Measurements from ENCODE around the gene EHD1. TPM values are rescaled to one million over a fixed set of nuclear protein-coding genes. Genes with fewer than 3 reads are reported as not detected.

The EHD1 gene
- total RNA-seq, 1 donor from 2014 or later, result 19.8 TPM

DNA sequence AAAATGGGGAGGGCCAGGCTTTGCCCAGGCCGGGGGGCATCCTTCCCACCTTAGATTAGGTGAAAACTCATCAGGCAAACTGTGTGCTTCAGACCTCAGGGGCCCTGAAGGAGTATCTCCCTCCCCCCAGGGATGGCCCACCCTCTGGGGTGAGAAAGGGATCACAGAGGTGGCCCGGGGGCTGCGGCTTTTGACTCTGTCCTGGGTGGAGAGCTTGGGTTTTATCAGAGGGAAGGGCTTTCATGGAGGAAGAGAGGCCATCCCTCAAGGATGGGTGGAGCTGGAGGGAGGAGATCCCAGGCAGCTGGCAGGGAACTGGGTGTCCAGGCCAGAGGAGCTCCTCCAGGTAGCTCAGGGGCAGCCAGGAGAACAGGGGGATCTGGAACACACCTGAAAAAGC is 43.0 kb upstream of the EHD1 start:
- Histone ChIP-seq H3K4me3 (no peak overlapping the region), H3K9ac (no peak overlapping the region), H3K79me2 (ENCODE audit: low read depth) (peaks cover 5% of the 10 kb centered on the region), H3K27me3 (peaks cover 7% of the 10 kb centered on the region), H3K27ac (no peak overlapping the region), H3K4me1 (peaks cover 8% of the 10 kb centered on the region), H3K4me2 (no peak overlapping the region), H2AFZ (replicated peaks) (no peak overlapping the region), H3K9me3 (ENCODE audit: low read depth) (no peaks in the 10 kb centered on the region), H3K36me3 (no peaks in the 10 kb centered on the region), H3F3A (ENCODE audit: low read depth) (peaks cover 16% of the 10 kb centered on the region), H4K20me1 (ENCODE audit: low read depth) (no peaks in the 10 kb centered on the region)
- H3K4me3 Mint-ChIP-seq, result no peak overlapping the region
- H3K9me3 Mint-ChIP-seq, result no peaks in the 10 kb centered on the region
- no peak overlapping the region for H3K27ac Mint-ChIP-seq
- TF ChIP-seq, protein P1, sequence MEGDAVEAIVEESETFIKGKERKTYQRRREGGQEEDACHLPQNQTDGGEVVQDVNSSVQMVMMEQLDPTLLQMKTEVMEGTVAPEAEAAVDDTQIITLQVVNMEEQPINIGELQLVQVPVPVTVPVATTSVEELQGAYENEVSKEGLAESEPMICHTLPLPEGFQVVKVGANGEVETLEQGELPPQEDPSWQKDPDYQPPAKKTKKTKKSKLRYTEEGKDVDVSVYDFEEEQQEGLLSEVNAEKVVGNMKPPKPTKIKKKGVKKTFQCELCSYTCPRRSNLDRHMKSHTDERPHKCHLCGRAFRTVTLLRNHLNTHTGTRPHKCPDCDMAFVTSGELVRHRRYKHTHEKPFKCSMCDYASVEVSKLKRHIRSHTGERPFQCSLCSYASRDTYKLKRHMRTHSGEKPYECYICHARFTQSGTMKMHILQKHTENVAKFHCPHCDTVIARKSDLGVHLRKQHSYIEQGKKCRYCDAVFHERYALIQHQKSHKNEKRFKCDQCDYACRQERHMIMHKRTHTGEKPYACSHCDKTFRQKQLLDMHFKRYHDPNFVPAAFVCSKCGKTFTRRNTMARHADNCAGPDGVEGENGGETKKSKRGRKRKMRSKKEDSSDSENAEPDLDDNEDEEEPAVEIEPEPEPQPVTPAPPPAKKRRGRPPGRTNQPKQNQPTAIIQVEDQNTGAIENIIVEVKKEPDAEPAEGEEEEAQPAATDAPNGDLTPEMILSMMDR (IDR thresholded peaks at IDR 0.05), result no peak
- no peak for TF ChIP-seq EZH2phosphoT487 (IDR thresholded peaks at IDR 0.05)
- no peak for TF ChIP-seq EZH2 (IDR thresholded peaks at IDR 0.05)
- H3K36me3 Mint-ChIP-seq, result no peaks in the 10 kb centered on the region
- H3K27me3 Mint-ChIP-seq (ENCODE audit: insufficient read depth, low read depth), result peaks cover 3% of the 10 kb centered on the region
- DNase-seq (ENCODE audit: low spot score), result no peak
- H3K4me1 Mint-ChIP-seq, result peaks cover 27% of the 10 kb centered on the region

DNA sequence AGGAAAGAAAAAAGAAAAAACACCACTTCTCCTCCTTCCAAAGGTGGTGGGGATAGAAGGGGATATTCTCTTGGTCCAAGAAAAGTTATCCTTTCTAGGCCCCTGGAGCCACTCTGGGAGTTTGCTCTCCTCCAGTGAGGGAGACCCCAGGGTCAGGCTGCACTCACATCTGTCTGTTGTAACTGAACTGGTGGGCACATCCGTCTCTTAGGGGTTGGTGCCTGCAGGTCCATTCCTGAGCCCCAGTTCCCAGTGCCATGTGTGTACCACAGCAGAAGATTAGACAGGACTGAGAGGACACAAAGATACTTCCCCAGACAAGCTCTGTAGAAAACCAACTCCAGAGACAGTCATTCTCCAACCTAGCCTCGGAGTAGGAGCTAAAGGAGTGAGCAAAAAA is 41.7 kb upstream of the EHD1 start:
- Mint-ChIP-seq H3K4me1 (peaks cover 34% of the 10 kb centered on the region), H3K27me3 (ENCODE audit: insufficient read depth, low read depth) (peaks cover 3% of the 10 kb centered on the region), H3K4me3 (peak overlapping the region; percentile 24), H3K36me3 (no peaks in the 10 kb centered on the region), H3K27ac (no peak overlapping the region), H3K9me3 (no peaks in the 10 kb centered on the region)
- H3K36me3 ChIP-seq, result no peaks in the 10 kb centered on the region
- no peak overlapping the region for H3K4me3 ChIP-seq
- no peak for DNase-seq (ENCODE audit: low spot score)
- H2AFZ ChIP-seq (replicated peaks), result no peak overlapping the region
- H3F3A ChIP-seq (ENCODE audit: low read depth), result peaks cover 16% of the 10 kb centered on the region
- H3K27me3 ChIP-seq, result peaks cover 4% of the 10 kb centered on the region
- H3K4me1 ChIP-seq, result peaks cover 17% of the 10 kb centered on the region
- TF ChIP-seq EZH2phosphoT487 (IDR thresholded peaks at IDR 0.05) (no peak), EZH2 (IDR thresholded peaks at IDR 0.05) (no peak)
- TF ChIP-seq, protein P1 (IDR thresholded peaks at IDR 0.05), result no peak
- no peak overlapping the region for H3K27ac ChIP-seq
- peaks cover 7% of the 10 kb centered on the region for H3K79me2 ChIP-seq (ENCODE audit: low read depth)
- H3K4me2 ChIP-seq, result no peak overlapping the region
- H4K20me1 ChIP-seq (ENCODE audit: low read depth), result peaks cover 4% of the 10 kb centered on the region
- H3K9ac ChIP-seq, result no peak overlapping the region
- no peaks in the 10 kb centered on the region for H3K9me3 ChIP-seq (ENCODE audit: low read depth)

DNA sequence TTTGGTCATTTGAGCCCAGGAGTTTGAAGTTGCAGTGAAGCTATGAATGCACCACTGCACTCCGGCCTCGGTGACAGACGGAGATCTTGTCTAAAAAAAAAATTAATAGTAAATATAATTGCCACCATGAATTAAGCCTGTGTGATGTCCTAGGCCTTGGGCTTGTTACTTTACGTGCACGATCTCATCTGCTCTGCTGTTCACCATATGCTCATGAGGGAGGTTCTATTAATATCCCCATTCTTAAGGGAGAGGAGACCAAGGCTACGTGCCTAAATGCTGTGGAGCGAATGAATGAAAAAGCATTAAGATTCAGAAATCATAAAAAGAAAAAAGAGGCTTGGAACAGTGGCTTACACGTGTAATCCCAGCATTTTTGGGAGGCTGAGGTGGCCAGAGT is 41.2 kb upstream of the EHD1 start:
- Mint-ChIP-seq H3K36me3 (peaks cover under 1% of the 10 kb centered on the region), H3K27me3 (ENCODE audit: insufficient read depth, low read depth) (peaks cover 3% of the 10 kb centered on the region), H3K27ac (no peak overlapping the region), H3K9me3 (no peaks in the 10 kb centered on the region), H3K4me1 (peaks cover 32% of the 10 kb centered on the region), H3K4me3 (no peak overlapping the region)
- no peak overlapping the region for H3K9ac ChIP-seq
- no peaks in the 10 kb centered on the region for H3K9me3 ChIP-seq (ENCODE audit: low read depth)
- no peak for DNase-seq (ENCODE audit: low spot score)
- H3F3A ChIP-seq (ENCODE audit: low read depth), result peaks cover 16% of the 10 kb centered on the region
- H3K27me3 ChIP-seq, result no peaks in the 10 kb centered on the region
- no peak overlapping the region for H2AFZ ChIP-seq (replicated peaks)
- peaks cover 17% of the 10 kb centered on the region for H3K4me1 ChIP-seq
- H3K36me3 ChIP-seq, result no peaks in the 10 kb centered on the region
- TF ChIP-seq, protein P1 (IDR thresholded peaks at IDR 0.05), result no peak
- TF ChIP-seq EZH2 (IDR thresholded peaks at IDR 0.05), result no peak
- no peak for TF ChIP-seq EZH2phosphoT487 (IDR thresholded peaks at IDR 0.05)
- H3K79me2 ChIP-seq (ENCODE audit: low read depth), result peaks cover 7% of the 10 kb centered on the region
- H3K4me3 ChIP-seq, result no peak overlapping the region
- H3K4me2 ChIP-seq, result no peak overlapping the region
- no peak overlapping the region for H3K27ac ChIP-seq
- H4K20me1 ChIP-seq (ENCODE audit: low read depth), result peaks cover 4% of the 10 kb centered on the region

Data from neural progenitor cell (in vitro differentiated cells).